GM18502 (cell line): ENCODE measurements around the gene ZFHX3.
A peak's percentile ranks its signal among the peaks of the same experiment; 100 is the strongest.

Experiments used
- ATAC-seq: cut with Tn5 transposase; IDR thresholded peaks from one replicate; pipeline ENCODE4 v1.9.1; 2021; ENCODE audit warnings: mild to moderate bottlenecking; ENCODE audit not compliant: unreplicated experiment, poor library complexity

ZFHX3 gene

DNA sequence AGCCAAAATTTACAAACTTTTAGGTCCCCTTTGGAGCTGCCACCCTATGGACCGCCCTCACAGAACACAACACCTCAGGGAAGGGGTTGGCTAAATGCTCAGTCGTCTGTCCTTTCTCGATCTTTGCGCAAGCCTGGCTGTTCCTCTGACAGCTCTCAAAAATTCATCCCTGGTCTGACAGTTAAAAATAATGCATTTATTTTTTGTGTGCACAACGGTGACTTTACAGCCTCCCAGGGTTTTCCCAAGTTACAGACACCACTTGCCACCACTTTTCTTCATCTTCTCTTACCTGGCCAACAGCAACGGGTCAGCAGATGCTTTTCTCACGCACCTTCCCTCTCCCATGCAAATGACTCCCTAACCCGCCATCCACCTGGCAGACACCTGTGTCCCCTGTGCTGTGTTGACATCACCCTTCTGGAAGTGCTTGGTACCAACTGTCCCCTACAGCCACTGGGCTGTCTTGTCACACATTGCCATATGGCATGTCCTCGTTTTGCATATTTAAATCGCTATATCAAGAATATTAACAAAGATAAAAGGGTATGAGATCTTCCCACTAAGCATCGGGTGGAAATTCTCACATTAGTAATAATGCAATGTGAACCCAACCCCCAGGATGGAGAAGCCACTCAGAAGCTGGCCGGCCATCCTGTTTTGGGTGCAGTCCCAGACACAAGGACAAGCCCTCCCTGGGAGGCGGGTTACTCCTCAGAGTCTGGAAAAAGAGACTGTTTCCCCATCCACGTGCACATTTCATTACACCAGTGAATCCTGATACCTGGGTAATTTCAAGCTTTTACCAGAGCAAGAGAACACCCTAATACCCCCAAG lies 187.0 kb downstream of the ZFHX3 start:
- no peak for ATAC-seq

DNA sequence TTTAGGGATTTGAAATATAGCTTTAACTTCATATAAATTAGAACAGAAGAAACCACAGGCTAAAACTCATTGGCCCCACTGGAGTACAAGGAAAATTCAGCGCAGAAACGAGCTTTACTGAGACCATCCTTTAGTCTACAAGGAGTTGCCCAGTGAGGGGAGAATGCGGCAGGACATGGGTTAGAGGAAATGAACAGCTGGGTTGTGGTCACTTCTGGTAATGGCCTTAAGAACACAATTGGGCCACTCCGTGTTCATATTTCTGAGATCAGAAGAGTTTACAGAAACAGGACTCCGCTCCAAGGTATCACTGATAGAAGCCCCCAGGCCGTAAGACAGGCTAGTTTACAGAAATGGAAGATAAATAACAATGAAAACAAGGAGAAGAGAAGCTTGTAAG lies 188.3 kb downstream of the ZFHX3 start:
- no peak for ATAC-seq

DNA sequence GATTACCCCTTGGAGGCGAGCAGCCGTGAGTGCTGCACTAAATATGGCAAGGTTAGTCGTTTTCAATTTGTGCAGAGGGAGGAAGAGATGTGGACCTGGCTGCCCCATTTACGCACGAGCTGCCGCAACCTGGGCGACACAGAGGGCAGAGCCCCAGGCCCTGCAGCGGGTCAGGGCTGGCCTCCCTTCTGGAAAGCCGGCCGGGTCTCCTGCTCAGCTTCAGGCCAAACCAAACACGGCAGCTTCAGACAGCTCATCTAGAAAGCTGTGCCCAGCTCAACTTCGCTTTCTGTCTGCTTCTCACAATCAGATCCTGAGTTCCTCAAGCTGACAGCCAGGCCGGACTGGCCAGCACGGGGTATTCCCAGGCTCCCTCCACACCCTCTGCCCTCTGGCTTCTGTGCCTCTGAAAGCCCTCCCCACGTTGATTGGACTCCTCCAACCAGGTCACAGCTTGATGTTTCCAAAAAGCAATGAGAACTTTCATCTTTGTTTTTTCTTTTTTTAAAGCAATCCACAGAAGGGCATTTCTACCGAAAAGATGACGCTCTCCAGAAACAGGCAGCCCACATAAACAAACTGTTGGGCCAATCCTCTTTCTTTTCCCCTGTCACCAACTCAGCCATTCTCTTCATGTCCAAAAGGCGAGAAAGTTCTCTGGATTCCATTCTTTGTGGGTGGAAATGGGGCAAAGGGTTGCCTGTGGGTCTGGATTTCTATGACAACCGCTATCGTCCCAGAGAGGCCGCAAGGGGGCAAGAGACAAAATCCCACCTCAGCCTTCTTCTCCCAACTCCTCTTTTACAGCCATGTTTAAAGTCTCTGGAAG lies 189.0 kb downstream of the ZFHX3 start:
- ATAC-seq, result no peak

DNA sequence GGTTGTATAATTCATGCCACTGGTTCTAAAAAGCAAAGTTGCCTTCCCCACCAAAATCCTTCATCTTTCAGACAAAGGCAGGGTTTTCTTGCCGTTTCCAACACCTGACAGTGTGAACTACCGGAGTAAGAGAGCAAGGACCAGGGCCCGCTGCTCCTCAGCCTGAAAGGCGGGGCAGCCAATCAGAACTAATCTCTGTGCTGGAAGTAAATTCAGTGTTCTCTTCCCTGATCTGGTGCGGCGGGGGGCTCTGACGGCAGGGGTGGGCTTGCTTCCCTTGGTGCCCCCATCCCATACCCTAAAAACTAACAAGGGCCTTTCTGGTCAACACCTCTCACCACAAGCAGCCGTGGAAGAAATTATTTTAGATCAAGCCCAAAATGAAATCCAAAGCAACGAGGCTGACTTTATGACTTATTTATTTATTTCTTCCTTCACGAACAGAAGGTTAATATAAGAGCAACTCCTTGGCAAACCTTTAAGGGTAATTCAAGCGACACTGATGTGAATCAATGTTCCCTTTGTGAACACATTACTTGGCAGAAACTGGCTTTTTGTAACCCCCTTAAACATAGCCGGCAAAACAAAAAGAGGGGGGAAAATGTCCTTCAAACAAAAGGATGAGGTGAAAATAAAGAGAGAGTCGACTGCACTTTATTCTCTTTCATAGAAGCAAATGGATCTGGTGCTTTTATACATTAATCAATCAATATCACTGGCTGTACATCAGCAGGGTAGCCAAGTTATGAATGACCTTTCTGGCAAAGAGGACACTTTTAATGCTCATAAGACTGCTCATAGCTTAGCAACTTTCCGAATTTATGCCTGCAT lies 189.9 kb downstream of the ZFHX3 start:
- ATAC-seq, result no peak

DNA sequence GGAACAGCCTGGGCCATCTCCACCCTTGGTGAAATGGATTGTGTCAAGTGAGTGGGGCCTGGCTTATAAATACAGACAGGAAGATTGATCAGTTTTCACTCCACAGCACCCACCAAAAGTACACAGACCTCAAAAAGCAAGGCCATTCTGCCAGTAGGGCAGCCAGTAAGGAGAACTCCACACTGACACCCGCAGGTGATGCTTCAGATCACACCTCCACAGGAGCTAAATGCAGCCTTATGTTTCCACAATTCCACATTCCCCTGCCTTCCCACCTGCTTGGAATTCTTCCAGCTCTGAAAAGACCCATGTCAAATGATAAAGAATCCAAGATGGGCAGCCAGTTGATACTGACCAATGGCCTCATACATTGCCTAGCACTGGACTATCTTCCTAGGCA lies 191.1 kb downstream of the ZFHX3 start:
- ATAC-seq, result peak; percentile 57

DNA sequence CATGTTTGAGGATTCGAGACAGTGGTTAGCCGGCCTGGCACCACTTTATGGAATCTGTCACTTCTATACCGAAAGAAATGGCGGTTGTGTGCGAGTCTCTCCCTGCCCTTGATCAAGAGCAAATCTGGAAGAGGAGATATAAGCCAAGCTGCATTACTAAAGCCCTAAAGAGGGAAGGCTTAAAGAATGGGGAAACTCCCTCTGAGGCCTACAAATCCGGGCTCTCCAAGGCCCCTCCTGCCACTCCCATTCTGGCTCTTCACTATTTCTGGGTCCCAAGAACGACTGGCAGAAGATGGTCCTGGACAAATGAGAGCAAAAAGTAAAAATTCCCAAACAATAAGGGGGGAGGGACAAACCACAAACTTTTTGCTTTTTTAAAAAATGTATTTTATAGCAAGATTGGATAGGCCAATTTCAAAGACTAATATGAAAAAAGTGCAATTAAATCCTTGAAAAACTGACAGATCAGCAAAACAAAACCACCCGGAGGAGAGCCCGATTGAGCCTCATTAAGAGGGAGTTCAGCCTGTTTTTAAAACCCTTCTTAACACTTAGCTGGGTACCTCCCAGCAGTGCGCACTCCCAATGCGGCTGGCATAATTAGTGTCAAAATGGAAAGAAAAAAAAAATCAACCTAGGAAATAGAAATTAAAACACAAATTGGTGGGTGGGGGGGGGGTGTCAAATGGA lies 193.5 kb downstream of the ZFHX3 start:
- ATAC-seq, result no peak

DNA sequence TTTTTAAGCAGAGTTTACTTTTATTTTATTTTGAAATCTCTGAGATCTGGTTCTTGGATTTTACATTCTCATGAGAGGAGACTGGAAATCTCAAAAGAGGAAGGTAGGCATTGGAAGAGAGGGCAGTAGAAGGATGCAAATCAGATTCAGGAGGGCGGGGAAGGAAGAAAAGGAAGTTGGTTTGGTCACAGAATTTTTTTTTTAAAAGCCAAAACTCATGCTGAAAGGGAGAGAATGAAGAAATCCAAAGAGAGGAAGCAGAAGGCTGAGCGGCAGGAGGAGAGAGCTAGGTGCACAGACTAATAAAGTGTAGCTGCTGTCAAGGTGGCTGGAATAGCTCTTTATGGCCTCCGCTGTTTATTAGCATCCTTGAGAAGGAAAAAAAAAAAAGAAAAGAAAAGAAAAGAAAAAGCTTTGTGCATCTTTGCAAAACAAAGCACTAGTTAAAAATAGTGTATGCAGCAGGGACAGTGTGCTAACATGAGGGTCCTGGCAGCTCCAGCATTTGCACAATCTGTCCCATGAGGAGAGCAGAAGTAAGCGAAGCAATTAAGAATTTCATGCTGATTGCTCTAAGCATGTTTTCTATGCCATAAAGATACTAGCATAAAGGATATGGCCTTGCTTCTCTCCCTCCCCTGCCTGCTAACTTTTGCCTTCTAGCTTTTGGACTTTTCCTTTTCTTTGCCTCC lies 194.2 kb downstream of the ZFHX3 start:
- no peak for ATAC-seq

DNA sequence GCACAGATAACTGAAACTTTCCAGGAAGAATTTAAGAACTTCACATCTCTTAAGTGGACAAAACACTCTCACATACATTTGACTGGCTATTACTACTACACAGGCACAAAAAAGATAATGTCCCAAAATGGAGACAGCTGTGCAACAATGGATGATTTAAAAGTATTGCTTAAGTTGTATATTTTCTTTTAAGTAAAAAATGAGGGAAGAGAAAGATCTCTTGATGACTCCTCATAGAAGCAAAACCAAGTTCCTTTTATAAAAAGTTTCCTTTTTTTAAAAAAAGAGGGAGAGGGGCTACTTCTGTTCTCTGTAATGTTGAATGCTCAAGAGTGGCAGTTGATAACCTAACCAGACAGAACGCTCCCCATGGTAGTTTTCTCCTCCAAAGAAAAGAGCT lies 195.5 kb downstream of the ZFHX3 start:
- ATAC-seq, result no peak

DNA sequence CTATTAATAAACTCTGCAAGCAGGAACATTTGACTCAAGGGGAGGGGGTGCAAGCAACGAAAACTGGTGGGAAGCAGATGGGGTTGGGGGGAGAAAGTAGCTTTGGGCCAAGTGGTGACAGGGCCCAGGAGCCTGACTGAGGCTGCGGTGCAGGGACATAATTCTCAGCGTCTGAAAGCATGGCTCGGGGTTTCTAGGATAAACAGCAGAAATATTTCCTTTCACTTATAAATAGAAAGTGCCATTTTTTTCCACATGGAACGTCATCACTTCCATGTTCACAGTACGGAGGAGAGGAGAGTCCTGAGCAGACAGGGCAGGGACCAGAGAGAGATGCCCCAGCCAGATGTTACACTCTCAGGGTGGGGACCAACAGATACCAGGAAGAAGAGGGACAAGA lies 197.1 kb downstream of the ZFHX3 start:
- ATAC-seq, result no peak

DNA sequence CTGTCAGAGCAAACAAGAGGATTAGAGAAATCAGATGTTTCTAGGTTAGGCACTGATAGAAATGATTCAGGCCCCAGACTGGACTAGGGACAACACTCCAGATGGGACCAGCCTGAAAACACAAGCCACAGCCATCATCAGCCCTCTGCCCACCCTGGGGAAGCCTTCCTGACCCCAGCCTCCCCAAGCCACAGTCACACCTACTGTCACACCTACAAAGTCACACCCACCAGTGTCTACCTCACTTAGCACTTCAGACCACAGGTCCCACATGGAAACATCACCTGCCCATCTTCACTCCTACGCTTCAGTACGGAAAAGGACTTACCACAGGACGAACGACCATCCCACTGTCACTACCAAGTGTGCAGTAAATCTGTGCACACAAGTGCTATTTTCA lies 197.9 kb downstream of the ZFHX3 start:
- ATAC-seq, result no peak

DNA sequence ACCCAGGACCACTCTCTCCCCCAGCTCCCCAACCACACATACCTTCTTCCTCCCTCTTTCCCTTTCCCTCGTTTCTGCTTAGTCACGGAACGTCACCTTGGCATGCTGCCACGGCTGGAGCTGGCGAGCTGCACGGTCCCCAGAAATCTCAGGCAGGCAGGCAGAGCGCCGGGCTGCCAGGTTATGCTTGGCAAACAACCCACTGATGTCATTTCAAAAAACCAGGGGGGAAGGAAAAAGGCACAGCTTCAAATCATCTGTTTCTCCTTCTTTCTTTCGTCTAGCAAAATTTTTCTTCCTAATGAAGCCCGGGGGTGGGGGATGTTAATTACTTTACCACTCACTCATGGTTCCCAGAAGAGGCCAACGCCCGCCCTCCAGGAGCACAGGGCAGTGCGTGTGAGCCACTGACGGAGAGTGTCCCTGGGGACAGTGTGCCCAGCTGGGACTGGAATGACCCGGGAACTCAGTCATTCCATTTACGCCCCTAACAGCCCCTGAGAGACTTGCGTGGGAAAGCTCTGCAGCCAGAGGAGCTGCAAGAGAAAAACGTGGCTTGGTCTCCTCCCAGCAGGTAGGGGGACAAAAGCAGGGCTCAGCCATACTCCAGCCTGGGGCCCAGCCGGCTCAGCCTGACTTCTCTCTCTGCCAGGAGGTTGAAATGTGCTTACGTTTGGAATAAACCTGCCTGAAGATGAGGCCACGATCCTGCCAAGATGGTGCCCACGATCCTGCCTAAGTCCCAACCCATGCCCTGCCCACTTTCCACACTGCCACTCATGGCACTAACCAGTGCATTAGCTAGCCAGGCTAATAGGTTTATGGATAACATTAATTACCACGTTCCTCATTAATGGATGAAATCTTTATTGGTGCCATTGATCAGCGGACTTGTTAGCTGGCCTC lies 198.9 kb downstream of the ZFHX3 start:
- ATAC-seq, result no peak

DNA sequence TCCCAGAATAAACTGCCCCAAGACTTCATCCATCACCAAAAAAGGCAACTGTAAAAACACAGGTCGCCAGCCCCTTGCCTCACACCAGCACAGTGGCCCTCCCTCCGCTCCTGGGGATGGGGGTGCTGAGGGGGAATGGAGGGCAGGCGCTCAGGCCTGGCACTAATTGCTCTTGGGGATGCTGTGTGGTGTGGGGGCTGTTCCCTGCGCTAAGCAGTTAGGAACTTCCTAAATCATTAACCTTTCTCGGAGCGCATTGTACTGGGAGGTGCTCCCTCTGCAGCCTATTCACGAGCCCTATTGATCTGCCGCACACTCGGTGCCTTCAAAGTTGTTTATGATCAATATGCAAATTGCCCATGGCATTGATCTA lies 199.9 kb downstream of the ZFHX3 start:
- ATAC-seq, result no peak

DNA sequence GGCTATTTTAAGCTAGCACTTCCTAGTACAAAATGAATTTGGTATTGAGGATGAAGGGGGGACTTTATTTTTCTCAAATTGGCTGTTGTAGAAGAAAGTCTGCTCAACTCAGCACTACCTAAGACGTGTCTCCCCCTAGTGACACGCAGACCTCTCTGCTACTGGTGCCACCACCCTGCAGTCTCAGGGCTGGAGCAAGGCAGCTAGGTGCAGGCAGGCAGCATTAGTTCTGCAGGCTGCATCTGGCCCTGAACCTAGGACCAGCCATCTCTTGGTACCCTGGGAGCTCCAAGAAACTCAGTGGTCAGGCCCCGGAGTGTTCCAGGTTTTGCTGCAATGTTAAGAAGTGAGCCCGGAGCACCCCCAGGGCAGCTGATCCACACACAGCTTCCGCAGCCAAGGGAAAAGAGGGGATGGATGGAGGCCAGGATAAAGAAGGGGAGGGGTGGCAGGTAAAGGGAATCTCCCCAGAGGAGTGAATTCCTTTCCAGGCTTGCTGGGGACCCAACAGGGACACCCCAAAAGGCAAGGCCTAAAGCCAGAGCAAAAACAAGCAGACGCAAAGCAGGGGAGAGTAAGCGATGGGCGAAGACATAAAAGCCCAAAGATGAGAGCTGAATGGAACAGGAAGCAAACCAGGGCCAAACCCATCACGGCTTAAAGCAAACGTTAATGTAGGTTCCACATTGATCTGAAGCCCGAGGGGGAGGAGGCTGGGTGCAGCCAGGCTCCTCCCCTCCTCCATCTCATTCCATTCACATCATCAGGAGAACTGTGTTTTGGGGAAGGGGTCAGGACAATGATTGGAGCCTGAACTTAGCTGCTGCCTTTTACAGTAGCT lies 200.5 kb downstream of the ZFHX3 start:
- ATAC-seq, result peak; percentile 71

DNA sequence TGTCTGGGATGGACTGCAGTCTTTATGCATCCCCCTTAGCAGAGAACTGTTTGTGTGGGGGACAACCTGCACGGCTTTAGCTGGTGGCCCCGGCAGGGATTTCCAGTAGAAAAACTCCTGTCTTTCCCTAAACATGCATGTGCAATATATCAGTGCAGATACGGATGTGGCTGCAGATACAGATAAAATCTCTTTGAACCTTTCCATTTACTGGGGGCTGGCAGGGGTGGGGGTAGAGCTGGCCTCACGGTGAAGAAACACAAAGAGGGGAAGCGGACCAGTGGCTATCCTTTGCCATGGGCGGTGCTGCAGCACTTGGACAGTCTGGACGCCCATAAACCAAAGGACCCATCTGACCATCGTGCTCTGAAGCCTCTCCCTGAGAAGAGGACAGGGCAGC lies 201.3 kb downstream of the ZFHX3 start:
- no peak for ATAC-seq

DNA sequence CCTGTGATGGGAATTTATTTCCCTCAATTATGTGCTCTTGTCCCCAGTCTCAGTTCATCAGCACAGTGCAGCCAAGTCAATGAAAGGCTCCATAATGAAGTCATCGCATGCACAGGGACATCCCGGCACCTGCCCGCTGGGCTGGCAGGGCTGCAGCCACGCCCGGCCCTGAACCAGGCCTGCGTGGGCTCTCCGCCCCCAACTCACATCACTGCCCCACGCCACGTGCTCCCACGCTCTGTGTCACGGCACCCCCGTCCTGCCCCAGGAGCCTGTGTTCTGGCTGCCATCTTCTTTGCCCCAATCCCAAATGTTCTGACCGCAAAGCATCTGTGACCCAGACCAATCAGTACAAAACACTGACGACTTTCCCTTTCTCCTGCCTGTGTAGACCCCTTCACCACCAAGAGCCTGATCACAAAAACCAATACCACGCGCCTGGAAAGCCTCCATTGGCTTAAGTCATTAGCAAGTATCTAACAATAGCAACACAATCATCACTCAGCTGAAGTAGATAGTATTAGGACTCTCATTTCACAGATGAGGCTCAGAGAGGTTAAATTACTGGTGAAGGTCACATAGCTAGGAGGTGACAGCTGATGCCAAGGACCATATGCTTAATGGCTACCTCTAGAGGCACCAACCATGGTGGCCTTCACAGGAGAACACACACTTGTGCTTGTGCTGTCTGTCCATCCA lies 202.5 kb downstream of the ZFHX3 start:
- ATAC-seq, result no peak

DNA sequence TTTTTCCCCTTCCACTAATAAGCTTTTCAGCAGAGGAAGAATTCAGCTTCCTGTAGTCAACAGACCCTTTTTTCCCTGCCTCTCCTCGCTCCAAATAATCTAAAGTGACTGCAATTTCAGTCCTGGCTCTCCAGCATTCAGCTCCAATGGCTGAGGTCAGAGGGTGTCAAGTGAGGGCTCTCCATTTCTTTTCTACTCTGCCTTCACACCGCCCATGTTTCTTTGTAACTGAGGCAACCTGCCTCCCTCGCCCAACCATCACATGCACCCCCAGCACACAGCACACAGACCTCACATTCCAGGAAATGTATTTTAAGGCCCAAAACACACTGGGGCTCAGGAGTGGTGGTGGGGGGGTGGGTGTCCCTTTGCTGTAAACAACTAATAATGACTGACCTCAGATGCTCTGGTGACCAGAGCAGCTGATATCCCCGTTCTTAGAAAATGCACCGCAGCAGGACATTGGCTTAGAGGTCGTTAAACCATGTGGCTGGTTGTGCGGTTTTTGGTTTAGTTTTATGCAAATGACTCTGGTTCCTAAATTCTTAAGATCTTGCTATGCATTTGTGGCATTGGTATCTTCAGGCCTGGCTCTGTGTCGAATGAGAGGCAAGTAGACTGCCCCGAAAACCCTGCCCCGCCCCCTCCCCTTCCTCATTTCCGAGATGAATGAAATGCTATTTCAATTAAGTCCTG lies 203.6 kb downstream of the ZFHX3 start:
- no peak for ATAC-seq

DNA sequence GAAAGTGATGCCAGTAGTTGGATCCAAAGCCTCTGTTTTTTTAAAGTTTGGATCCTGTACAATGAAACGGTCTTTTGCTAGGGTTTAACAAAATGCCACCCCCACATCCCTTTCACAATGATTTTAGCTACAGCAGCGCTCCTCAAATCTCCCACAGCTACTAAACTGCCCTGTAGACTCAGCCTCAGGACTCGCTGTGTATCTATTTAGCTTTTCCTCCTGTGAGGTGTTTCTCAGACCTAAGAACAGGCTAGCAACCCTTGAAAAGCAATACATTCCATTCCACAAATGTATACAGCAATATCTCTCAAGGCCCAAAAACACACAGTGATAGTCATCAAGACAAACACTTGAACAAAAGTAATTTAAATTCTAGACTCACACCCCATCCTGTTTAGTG lies 206.4 kb downstream of the ZFHX3 start:
- no peak for ATAC-seq
